Fibroblast of villous mesenchyme (primary cell): ENCODE results near the gene TMPO. TPM values are rescaled to one million over a fixed set of nuclear protein-coding genes. Genes with fewer than 3 reads are reported as not detected.
"Not testable (repeated sequence)": the region's sequence is repeated elsewhere in the genome, so short reads cannot be mapped to it uniquely, and the experiment has no call there.

Experiments
- DNase-seq: peaks from one replicate; pipeline ENCODE4 v3.0.0-alpha.2; 2010; ENCODE audit warnings: low read depth
- H3K4me3 ChIP-seq: 2 replicates; pipeline ENCODE4 v1.5.1; 2011; ENCODE audit warnings: low read depth, mild to moderate bottlenecking, low read length
- total RNA-seq: library from RNA; depleted of rRNA; stranded (reverse); fragments of >200 nt; gene quantifications from 2 replicates; pipeline ENCODE4 v1.2.3, GENCODE V29; 2012
- TF ChIP-seq, protein P1 (sequence below): IDR thresholded peaks from 2 replicates; pipeline ENCODE4 v1.5.1; 2012; ENCODE audit warnings: low read depth, mild to moderate bottlenecking, low read length; ENCODE audit not compliant: insufficient read depth

The TMPO gene
- total RNA-seq, 1 donor: 124 TPM

DNA sequence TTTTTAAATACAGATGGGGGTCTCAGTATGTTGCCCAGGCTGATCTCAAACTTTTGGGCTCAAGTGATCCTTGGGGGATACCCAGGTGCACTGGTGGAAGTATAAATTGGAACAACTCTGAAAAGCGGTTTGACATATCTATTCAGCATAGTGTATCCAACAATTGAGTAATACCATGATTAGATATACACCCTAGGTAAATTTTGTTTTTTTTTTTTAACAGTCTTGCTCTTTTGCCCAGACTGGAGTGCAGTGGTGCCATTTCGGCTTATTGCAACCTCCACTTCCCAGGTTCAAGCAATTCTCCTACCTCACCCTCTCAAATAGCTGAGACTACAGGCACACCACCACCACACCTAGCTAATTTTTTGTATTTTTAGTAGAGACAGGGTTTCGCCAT is 46.5 kb downstream of the TMPO start:
- H3K4me3 ChIP-seq: no peak overlapping the region
- no peak for DNase-seq
- TF ChIP-seq, protein P1, sequence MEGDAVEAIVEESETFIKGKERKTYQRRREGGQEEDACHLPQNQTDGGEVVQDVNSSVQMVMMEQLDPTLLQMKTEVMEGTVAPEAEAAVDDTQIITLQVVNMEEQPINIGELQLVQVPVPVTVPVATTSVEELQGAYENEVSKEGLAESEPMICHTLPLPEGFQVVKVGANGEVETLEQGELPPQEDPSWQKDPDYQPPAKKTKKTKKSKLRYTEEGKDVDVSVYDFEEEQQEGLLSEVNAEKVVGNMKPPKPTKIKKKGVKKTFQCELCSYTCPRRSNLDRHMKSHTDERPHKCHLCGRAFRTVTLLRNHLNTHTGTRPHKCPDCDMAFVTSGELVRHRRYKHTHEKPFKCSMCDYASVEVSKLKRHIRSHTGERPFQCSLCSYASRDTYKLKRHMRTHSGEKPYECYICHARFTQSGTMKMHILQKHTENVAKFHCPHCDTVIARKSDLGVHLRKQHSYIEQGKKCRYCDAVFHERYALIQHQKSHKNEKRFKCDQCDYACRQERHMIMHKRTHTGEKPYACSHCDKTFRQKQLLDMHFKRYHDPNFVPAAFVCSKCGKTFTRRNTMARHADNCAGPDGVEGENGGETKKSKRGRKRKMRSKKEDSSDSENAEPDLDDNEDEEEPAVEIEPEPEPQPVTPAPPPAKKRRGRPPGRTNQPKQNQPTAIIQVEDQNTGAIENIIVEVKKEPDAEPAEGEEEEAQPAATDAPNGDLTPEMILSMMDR: no peak

DNA sequence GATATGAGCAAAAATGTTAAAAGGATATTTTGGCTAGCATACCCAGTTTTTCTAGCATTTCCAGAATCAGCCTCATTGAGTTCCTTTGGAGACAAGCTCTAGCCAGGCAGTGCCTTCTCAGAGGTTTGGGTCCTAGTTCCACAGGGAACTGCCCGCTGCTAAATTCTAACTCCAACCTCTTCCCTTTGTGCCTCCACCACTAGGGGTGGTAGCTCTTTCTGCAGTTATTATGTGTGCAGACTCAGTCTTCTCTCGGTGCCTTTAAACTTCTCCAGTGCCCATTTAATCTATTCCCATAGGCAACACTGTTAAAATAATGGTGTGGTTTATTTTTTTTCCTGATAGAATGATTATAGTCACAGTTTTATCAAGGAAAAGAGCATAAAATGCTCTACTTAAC is 56.6 kb downstream of the TMPO start:
- TF ChIP-seq, protein P1: peak; percentile 51
- H3K4me3 ChIP-seq: no peak overlapping the region
- no peak for DNase-seq

DNA sequence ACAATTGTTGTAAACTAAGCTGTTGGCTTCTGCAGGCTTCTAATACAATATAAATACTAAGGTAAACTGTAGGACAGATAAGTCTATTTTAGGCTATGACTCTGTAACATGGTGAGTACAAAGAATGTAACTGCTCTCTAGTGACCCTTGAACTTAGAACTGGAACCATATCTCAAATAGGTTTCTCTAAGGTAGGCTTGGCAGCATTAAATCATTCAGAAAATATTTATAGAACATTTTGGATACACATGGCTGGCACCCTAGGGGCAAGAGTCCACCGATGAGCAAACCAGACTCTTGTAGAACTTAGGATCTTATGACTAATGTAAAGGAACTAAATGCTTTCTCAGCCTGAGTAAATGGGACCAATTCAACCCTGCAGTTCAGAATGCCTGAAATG is 58.7 kb downstream of the TMPO start:
- DNase-seq: no peak
- TF ChIP-seq, protein P1: no peak
- no peak overlapping the region for H3K4me3 ChIP-seq

DNA sequence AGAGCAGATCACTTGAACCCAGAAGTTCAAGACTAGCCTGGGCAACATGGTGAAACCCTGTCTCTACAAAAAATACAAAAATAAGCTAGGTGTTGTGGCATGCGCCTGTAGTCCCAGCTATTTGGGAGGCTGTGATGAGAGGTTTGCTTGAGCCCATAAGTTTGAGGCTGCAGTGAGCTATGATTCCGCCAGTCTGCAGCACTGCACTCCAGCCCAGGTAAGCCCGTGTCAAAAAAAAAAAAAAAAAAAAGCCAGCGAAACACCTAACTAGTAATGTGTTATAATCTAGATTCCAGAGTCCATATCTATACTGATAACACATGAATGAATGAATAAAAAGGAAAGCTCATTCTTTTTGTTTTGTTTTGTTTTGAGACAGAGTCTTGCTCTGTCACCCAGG is 59.6 kb downstream of the TMPO start:
- TF ChIP-seq, protein P1: no peak
- DNase-seq: no peak

DNA sequence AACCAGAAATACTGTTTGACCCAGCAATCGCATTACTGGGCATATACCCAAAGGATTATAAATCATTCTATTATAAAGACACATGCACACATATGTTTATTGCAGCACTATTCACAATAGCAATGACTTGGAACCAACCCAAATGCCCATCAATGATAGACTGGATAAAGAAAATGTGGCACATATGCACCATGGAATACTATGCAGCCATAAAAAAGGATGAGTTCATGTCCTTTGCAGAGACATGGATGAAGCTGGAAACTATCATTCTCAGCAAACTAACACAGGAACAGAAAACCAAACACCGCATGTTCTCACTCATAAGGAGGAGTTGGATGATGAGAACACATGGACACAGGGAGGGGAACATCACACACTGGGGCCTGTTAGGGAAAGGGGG is 61.4 kb downstream of the TMPO start:
- not testable (repeated sequence) for H3K4me3 ChIP-seq, DNase-seq

More for the DNA sequence above, 59.6 kb downstream of the TMPO start:
- no peak overlapping the region for H3K4me3 ChIP-seq

DNA sequence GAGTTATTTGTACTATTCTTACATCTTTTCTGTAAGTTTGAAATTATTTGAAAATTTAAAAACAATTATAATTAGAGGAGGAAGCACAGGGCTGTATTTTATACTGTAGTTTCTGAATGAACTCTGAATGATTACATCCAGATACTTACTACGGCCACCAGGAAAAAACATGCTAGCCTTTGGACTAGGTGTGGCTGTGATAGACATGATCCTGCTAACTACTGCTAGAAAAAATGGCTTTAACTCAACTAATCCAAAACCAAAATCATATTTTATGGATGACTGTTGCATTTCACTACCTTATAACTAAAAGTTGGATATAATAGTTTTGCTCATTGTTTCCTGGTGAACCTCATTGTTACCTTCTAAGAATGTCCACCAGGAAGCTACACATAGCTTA is 63.0 kb downstream of the TMPO start:
- DNase-seq: no peak
- TF ChIP-seq, protein P1: no peak
- no peak overlapping the region for H3K4me3 ChIP-seq

DNA sequence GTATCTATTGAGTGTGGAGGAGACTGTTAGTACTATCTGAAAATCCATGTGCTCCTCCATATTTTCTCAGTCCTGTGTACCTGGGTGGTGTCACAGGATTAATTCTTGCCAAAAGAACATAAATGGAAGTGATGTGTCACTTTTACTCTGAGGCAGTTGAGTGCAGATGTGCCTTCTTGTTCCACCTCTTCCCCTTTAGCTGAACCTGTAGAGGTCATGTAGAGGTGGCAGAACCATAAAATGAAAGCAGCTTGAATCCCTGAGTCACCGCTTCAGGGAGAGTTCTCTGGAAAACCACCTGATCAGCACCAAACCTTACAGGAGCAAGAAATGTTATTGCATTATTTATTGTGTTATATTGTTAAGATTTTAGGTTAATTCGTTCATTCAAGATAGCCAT is 63.4 kb downstream of the TMPO start:
- TF ChIP-seq, protein P1: no peak
- DNase-seq: peak; percentile 45
- H3K4me3 ChIP-seq: no peak overlapping the region
